IMR-90 (cell line): Measurements from ENCODE around the gene GNAI3. TPM values are rescaled to one million over a fixed set of nuclear protein-coding genes. Genes with fewer than 3 reads are reported as not detected.

Experiments used
- ATAC-seq: fragments of 200-7000 bp; cut with Tn5 transposase; 2 replicates; pipeline ENCODE4 v1.9.1; 2020; ENCODE audit warnings: low read depth, mild to moderate bottlenecking, moderate library complexity
- BruUV-seq: library from RNA; stranded (reverse); fragments of 400-500 nt; replicated peaks from 2 replicates; lab custom pipeline; 2021; lab: Mats Ljungman, UMichigan
- CTCF ChIA-PET: fragments of 300-600 bp; formaldehyde crosslinking; extraction: SDS; loops from one replicate; lab custom pipeline; 2021; ENCODE audit warnings: antibody characterized with exemption; lab: Yijun Ruan, JAX
- POLR2A ChIA-PET: fragments of 300-600 bp; sonication (Branson Sonifier 250); formaldehyde crosslinking; loops from one replicate; lab custom pipeline; 2022; ENCODE audit warnings: antibody characterized with exemption; ENCODE audit not compliant: unreplicated experiment; lab: Charles Lee
- DNase-seq: peaks from one replicate; pipeline ENCODE4 v3.0.0; 2013
- H2AFZ ChIP-seq: replicated peaks from 2 replicates; pipeline ENCODE3; 2013; ENCODE audit warnings: low read length, mild to moderate bottlenecking; ENCODE audit not compliant: poor library complexity
- H2AK5ac ChIP-seq: 2 replicates; pipeline ENCODE4 v1.6.1; 2013; ENCODE audit warnings: low read depth, low read length, inconsistent platforms
- H2AK9ac ChIP-seq: replicated peaks from 2 replicates; pipeline ENCODE3; 2013; ENCODE audit warnings: mild to moderate bottlenecking, low read depth, low read length, moderate library complexity; ENCODE audit not compliant: poor library complexity
- H2BK120ac ChIP-seq: 2 replicates; pipeline ENCODE4 v1.6.1; 2013; ENCODE audit warnings: low read depth, low read length, inconsistent platforms
- H2BK15ac ChIP-seq: 3 replicates; pipeline ENCODE4 v1.6.1; 2013; ENCODE audit warnings: low read depth, low read length, inconsistent platforms
- H2BK20ac ChIP-seq: 2 replicates; pipeline ENCODE4 v1.6.1; 2013; ENCODE audit warnings: low read depth, mild to moderate bottlenecking, inconsistent platforms, low read length, moderate library complexity
- H2BK5ac ChIP-seq: 2 replicates; pipeline ENCODE4 v1.6.1; 2013; ENCODE audit warnings: mild to moderate bottlenecking, low read depth, low read length, inconsistent platforms; ENCODE audit not compliant: poor library complexity, severe bottlenecking
- H3K14ac ChIP-seq: replicated peaks from 2 replicates; pipeline ENCODE4 v1.6.1; 2013; ENCODE audit warnings: low read depth, low read length, inconsistent platforms
- H3K18ac ChIP-seq: 2 replicates; pipeline ENCODE4 v1.6.1; 2013; ENCODE audit warnings: low read depth, low read length, control low read depth
- H3K23ac ChIP-seq: 2 replicates; pipeline ENCODE4 v1.6.1; 2013; ENCODE audit warnings: low read depth, low read length, inconsistent platforms
- H3K27ac ChIP-seq: 2 replicates; pipeline ENCODE4 v1.5.1; 2013; ENCODE audit warnings: mild to moderate bottlenecking, control low read depth, low read length; ENCODE audit not compliant: insufficient read depth
- H3K27me3 ChIP-seq: 2 replicates; pipeline ENCODE4 v1.6.1; 2013; ENCODE audit warnings: low read length; ENCODE audit not compliant: control insufficient read depth, insufficient read depth
- H3K36me3 ChIP-seq: 2 replicates; pipeline ENCODE4 v1.6.1; 2013; ENCODE audit warnings: low read length, mixed read lengths; ENCODE audit not compliant: control insufficient read depth, insufficient read depth
- H3K4ac ChIP-seq: 2 replicates; pipeline ENCODE4 v1.6.1; 2013; ENCODE audit warnings: low read depth, low read length, inconsistent platforms
- H3K4me1 ChIP-seq: 2 replicates; pipeline ENCODE4 v1.6.1; 2013; ENCODE audit warnings: low read length, mixed read lengths; ENCODE audit not compliant: control insufficient read depth, insufficient read depth
- H3K4me2 ChIP-seq: 2 replicates; pipeline ENCODE4 v1.6.1; 2013; ENCODE audit warnings: low read depth, mild to moderate bottlenecking, control low read depth, low read length, moderate library complexity
- H3K4me3 ChIP-seq: 2 replicates; pipeline ENCODE4 v1.5.1; 2013; ENCODE audit warnings: low read depth, mild to moderate bottlenecking, control low read depth, low read length, moderate library complexity; ENCODE audit not compliant: insufficient read depth
- H3K56ac ChIP-seq: 2 replicates; pipeline ENCODE4 v1.6.1; 2013; ENCODE audit warnings: low read length, inconsistent platforms; ENCODE audit not compliant: insufficient read depth; ENCODE audit errors: extremely low read depth
- H3K79me1 ChIP-seq, 2 experiments: 2 replicates each; pipeline ENCODE4 v1.6.1; 2013; ENCODE audit warnings: low read length in 2 of 2, inconsistent platforms in 1 of 2, low read depth in 1 of 2
- H3K9ac ChIP-seq: 2 replicates; pipeline ENCODE4 v1.6.1; 2013; ENCODE audit warnings: low read depth, low read length, control low read depth
- H3K9me1 ChIP-seq: 2 replicates; pipeline ENCODE4 v1.6.1; 2013; ENCODE audit warnings: low read length, inconsistent platforms; ENCODE audit not compliant: insufficient read depth
- H3K9me3 ChIP-seq: 2 replicates; pipeline ENCODE4 v1.6.1; 2013; ENCODE audit warnings: low read length; ENCODE audit not compliant: control insufficient read depth, insufficient read depth
- H4K20me1 ChIP-seq: 2 replicates; pipeline ENCODE4 v1.6.1; 2013; ENCODE audit warnings: low read length, inconsistent platforms; ENCODE audit not compliant: insufficient read depth
- H4K5ac ChIP-seq: 2 replicates; pipeline ENCODE4 v1.6.1; 2013; ENCODE audit warnings: mild to moderate bottlenecking, low read depth, low read length, control low read depth
- H4K8ac ChIP-seq, 2 experiments: 2 replicates each; pipeline ENCODE4 v1.6.1; 2013; ENCODE audit warnings: low read depth in 2 of 2, low read length in 2 of 2, control low read depth in 1 of 2, inconsistent platforms in 1 of 2
- H4K91ac ChIP-seq: 2 replicates; pipeline ENCODE4 v1.6.1; 2013; ENCODE audit warnings: low read depth, low read length, inconsistent platforms; ENCODE audit not compliant: insufficient read depth
- CTCF ChIP-seq: conservative IDR thresholded peaks from 2 replicates; pipeline ENCODE4 v1.5.1; 2012; ENCODE audit warnings: mild to moderate bottlenecking, low read depth, low read length, improper control_type of control experiment
- MXI1 ChIP-seq: IDR thresholded peaks from 2 replicates; pipeline ENCODE4 v1.6.1; 2012; ENCODE audit warnings: low read depth, mild to moderate bottlenecking, low read length, moderate library complexity, borderline replicate concordance
- POLR2A ChIP-seq: IDR thresholded peaks from 2 replicates; pipeline ENCODE4 v1.6.1; 2012; ENCODE audit warnings: mild to moderate bottlenecking, low read depth, low read length
- RAD21 ChIP-seq: IDR thresholded peaks from 2 replicates; pipeline ENCODE4 v1.6.1; 2012; ENCODE audit warnings: low read length, improper control_type of control experiment
- RCOR1 ChIP-seq: IDR thresholded peaks from 2 replicates; pipeline ENCODE4 v1.6.1; 2012; ENCODE audit warnings: mild to moderate bottlenecking, low read length, improper control_type of control experiment; ENCODE audit not compliant: insufficient replicate concordance
- USF2 ChIP-seq: fragments of 150-350 bp; IDR thresholded peaks from 2 replicates; pipeline ENCODE4 v1.6.1; 2017; ENCODE audit warnings: mild to moderate bottlenecking, antibody characterized with exemption, low read length, low read depth
- WGBS, 2 experiments: methylation state at CpG; one replicate each; pipeline versions ENCODE4 v1.1.5 to v1.1.7; 2013; ENCODE audit warnings: missing lambda C conversion rate in 2 of 2; ENCODE audit not compliant: insufficient read length in 1 of 2; ENCODE audit errors: extremely low coverage in 2 of 2; 5-methylcytosine and 5-hydroxymethylcytosine counted together
- dilution Hi-C: fragments of 300-500 bp; cut with HindIII; formaldehyde crosslinking; loops from one replicate; pipeline ENCODE4 v1.14.3; 2018; ENCODE audit warnings: low sequenced_read_pairs; ENCODE audit not compliant: unreplicated experiment
- in situ Hi-C: fragments of 300-500 bp; cut with MboI; formaldehyde crosslinking; loops from 3 replicates; pipeline ENCODE4 v1.14.3; 2019; ENCODE audit warnings: low sequenced_read_pairs, inconsistent platforms, mixed read lengths
- intact Hi-C: fragments of 100-400 bp; cut with micrococcal nuclease; formaldehyde crosslinking; loops from 2 replicates; pipeline ENCODE4 v1.10.0; 2022
- polyA plus RNA-seq, 3 experiments: library from polyadenylated mRNA; depleted of rRNA; stranded (reverse); fragments of >200 nt; gene quantifications; 2 replicates each; pipeline ENCODE4 v1.2.3, GENCODE V29; 2012; ENCODE audit warnings: low replicate concordance in 1 of 3
- total RNA-seq: library from RNA; depleted of rRNA; stranded (reverse); fragments of >200 nt; gene quantifications from 2 replicates; pipeline ENCODE4 v1.2.3, GENCODE V29; 2012

The GNAI3 gene
- total and polyA plus RNA-seq, 2 of the 4 experiments (the other 2 are of a cell fraction) = 5.9 to 14.9 TPM

- no peaks in the 10 kb centered on the region for H3K9me1 ChIP-seq
- POLR2A ChIA-PET = no interaction called here
Observed at GRCh38 chr1:109629372-109630030, 81.1 kb downstream of the GNAI3 start.

More at GRCh38 chr1:109629372-109630030, 81.1 kb downstream of the GNAI3 start:
- Histone ChIP-seq H2BK20ac (no peak overlapping the region), H2BK5ac (no peak overlapping the region), H3K4ac (no peak overlapping the region), H3K79me1 (peaks cover 26 to 55% of the 10 kb centered on the region in 2 experiments), H3K18ac (no peak overlapping the region), H4K5ac (no peak overlapping the region), H2AK9ac (no peak overlapping the region), H3K14ac (no peak overlapping the region), H3K56ac (no peak overlapping the region), H3K9me3 (no peaks in the 10 kb centered on the region), H3K27me3 (no peaks in the 10 kb centered on the region), H3K4me3 (no peak overlapping the region), H2BK120ac (no peak overlapping the region), H3K23ac (no peak overlapping the region), H2AK5ac (no peak overlapping the region), H3K27ac (no peak overlapping the region), H4K91ac (no peak overlapping the region), H2BK15ac (no peak overlapping the region), H3K9ac (no peak overlapping the region), H4K20me1 (peaks cover 30% of the 10 kb centered on the region), H4K8ac (no peak overlapping the region), H3K4me1 (peaks cover 3% of the 10 kb centered on the region; the same call in 1 of the 2 replicates), H3K36me3 (peaks cover 68% of the 10 kb centered on the region), H2AFZ (no peak overlapping the region), H3K4me2 (no peak overlapping the region)
- BruUV-seq = no TSS peak
- WGBS, 2 experiments = 94% methylated on average over 5 of the region's 10 CpGs; no CpG with 5 or more reads in 1 of the 2 experiments
- DNase-seq = no peak
- in situ Hi-C loops (no loop called here), intact Hi-C loops (loop anchor here (10.0 kb wide), 1 partner anchor 345 kb away; the partner anchor contains the start of gene PSRC1), dilution Hi-C loops (no loop called here)
- no peak for ATAC-seq
- CTCF ChIA-PET = interaction anchor here (1.2 kb wide), 1 partner anchor 10 kb away, joined by 6 read pairs; the partner anchor contains the start of genes AMPD2 and GNAT2
- TF ChIP-seq USF2 = no peak
- TF ChIP-seq RAD21 = no peak
- no peak for TF ChIP-seq CTCF
- TF ChIP-seq POLR2A = no peak
- no peak for TF ChIP-seq MXI1
- no peak for TF ChIP-seq RCOR1
